GM21447 (cell line): ENCODE measurements around the gene TEDC2.
"Not testable (repeated sequence)": the region's sequence is repeated elsewhere in the genome, so short reads cannot be mapped to it uniquely, and the experiment has no call there.

Experiments
- ATAC-seq: cut with Tn5 transposase; IDR thresholded peaks from one replicate; pipeline ENCODE4 v1.9.1; 2021; ENCODE audit not compliant: unreplicated experiment

TEDC2 gene

DNA sequence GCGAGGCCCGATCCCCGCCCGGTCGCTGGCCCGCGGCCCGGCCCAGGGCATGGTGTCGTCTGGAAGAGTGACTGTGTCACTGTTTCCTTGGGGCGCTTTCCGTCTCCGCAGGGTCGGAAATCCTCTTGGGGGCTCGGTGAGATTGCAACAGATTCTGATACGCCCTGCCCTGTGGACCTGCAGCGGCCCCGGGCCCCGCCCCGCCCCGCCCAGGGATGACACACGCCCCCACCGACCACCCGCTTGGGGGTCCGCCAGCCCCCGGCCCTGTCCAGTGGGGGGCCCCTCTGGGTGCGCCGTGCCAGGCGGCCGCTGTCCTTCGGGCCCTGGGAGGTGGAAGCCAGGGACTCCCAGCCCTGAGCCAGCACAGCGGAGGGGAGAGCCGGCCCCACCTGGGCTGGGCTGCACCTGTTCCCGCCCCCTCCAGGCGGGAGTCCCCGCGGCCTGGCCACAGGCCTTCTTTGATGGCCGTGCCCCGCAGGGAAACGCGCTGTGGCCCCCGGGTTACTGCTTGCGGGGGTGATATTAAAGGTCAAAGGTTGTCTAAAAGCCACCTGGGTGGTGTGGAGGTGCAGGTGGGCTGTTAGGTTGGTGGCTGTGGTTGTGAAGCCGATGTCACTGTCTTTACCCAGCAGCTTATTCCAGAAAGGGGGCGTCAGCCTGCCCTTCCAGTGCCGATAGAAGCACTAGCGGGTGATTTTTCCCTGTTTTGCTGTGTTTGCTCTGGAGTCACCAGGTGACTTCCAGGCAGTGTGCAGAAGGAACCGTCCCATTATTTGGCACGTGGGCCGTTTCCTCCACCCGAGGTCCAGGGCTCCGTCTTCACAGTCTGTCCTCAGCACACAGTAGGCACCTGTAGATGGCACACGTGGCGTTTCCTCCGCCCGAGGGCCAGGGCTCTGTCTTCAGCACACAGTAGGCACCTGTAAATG is 15.8 kb downstream of the TEDC2 start:
- no peak for ATAC-seq

GRCh38 chr16:2476345-2476720 is 16.4 kb downstream of the TEDC2 start:
- no peak for ATAC-seq

GRCh38 chr16:2476741-2477140 is 16.8 kb downstream of the TEDC2 start:
- no peak for ATAC-seq

- ATAC-seq = no peak
Observed at GRCh38 chr16:2477327-2477726, 17.4 kb downstream of the TEDC2 start.

DNA sequence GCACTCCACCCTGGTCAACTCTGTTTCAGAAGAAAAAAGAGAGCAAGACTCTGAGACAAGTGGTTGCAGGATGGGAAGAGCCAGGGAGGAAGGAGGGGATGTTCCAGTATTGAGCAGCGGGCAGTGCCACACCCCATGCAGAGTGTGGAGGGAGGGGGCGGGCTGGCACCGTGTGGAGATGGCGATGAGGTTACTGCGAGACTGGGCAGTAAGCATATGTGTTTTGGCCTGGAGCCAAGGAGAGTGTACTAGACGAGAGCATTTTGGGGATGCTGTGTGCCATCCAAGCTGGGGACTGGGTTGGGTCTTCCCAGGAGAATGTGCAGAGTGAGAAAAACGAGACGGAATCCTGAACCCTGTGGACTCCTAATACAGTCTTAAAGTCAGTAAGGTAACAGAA is 18.4 kb downstream of the TEDC2 start:
- ATAC-seq = no peak

DNA sequence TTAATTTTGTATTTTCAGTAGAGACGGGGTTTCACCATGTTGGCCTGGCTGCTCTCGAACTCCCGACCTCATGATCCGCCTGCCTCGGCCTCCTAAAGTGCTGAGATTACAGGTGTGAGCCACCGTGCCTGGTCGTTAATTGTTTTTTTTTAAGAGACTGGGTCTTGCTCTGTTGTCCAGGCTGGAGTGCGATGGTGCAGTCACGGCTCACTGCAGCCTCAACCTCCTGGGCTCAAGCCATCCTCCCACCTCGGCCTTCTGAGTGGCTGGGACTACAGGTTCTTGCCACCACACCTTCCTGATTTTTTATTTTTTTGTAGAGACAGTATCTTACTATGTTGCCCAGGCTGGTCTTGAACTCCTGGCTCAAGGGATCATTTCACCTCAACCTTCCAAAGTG is 20.1 kb downstream of the TEDC2 start:
- ATAC-seq = not testable (repeated sequence)

DNA sequence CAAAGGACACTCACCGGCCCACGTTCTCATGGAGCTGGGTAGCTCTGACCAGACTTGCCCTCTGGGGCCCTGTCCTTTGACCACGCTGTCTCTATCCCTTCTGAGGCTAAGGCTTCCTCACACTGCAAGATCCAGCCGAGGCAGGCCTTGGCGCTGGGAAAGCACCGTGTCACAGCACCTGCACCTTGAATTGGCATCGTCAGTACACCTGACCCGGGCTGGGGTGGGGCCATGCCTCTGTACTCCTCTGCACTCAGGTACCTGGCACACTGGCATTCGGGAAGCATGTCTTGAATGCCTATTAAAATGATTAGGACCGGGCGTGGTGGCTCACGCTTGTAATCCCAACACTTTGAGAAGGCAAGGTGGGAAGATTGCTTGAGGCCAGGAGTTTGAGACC is 21.0 kb downstream of the TEDC2 start:
- ATAC-seq = no peak

DNA sequence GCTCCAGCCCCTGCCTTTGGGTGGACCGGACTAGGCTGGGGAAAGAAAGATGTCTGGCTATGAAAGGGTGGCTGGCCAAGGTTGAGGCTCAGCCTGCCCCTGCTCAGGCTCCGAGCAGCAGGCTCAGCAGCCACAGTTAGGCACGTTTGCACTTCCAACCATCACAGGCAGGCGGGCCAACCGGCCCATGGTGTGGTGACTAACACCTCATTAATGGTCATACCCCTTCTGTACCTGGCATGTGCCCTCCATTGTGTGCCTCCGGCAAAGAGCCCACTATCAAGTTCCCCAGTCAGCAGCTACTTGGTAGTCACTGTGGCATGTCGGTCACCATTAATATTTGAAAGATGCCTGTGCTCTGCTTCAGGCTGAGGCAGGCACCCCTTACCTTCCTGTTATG is 21.8 kb downstream of the TEDC2 start:
- ATAC-seq = no peak

DNA sequence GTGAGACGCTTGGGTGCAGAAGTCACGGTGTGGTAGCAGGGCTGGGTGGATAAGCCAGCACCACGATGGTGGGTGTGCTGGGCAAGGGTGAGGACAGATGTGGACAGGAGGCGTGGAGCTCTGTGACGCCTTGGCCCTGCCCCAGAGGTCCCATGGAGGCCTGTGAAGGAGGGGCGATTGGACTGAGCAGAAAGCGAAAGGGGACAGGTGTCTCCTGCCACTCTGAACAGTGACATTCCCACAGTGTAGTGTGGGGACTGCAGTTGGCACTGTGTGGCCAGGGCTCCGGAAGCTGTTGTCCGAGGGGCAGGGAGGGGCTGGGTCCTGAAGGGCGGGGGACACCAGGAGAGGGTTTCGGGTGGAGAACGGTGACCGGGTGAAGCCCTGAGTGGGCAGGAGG is 22.3 kb downstream of the TEDC2 start:
- no peak for ATAC-seq

GRCh38 chr16:2482708-2483534 is 23.0 kb downstream of the TEDC2 start:
- ATAC-seq = no peak

DNA sequence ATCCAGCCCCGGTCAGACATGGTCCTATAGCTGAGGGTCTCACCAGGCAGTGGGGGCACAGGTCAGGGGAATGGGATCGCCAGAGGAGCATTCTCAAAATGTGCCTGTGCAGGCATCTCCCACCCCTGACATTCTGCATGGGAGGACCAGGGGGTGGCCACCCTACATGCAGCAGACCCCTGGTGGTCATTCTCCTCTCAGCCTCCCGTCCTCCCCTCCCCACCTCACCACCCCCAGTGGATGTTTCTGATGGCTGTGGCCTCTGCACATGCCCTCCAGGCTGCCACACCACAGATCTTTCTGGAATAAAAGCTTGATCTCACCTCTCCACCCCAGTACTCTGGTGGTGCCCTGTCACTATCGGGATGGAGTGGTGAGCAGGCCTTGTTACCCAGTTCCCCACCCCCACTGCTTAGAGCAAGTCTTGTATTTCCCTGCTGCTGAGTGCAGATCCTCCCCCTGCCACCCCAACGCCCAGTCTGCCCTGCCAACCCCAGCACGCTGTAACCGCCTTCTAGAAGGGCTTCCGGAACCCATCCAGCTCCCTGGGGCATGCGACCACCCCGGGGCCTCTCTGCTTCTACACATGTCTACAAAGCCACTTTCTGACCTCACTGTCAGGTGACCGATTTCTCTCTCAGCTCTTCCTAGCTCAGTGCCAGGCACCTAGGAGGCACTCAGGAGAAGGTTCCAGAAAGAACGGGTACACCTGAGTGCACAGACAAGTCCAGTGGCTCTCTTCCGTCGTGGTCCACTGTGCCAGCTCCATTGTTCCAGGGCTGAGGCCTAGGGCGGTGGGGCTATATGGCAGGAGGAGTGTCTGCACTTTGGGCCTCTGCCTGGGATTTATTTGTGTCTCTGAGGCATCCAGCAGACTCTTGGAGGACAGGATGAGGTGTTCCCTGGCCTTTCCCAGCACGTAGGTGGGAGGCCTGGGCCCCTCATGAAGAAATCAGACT is 24.3 kb downstream of the TEDC2 start:
- ATAC-seq = no peak

GRCh38 chr16:2484898-2485508 is 25.1 kb downstream of the TEDC2 start:
- ATAC-seq = no peak

GRCh38 chr16:2485811-2486507 is 26.1 kb downstream of the TEDC2 start:
- ATAC-seq = no peak

GRCh38 chr16:2486645-2487516 is 27.0 kb downstream of the TEDC2 start:
- peak; percentile 82 for ATAC-seq

GRCh38 chr16:2487517-2487842 is 27.6 kb downstream of the TEDC2 start:
- ATAC-seq = no peak

DNA sequence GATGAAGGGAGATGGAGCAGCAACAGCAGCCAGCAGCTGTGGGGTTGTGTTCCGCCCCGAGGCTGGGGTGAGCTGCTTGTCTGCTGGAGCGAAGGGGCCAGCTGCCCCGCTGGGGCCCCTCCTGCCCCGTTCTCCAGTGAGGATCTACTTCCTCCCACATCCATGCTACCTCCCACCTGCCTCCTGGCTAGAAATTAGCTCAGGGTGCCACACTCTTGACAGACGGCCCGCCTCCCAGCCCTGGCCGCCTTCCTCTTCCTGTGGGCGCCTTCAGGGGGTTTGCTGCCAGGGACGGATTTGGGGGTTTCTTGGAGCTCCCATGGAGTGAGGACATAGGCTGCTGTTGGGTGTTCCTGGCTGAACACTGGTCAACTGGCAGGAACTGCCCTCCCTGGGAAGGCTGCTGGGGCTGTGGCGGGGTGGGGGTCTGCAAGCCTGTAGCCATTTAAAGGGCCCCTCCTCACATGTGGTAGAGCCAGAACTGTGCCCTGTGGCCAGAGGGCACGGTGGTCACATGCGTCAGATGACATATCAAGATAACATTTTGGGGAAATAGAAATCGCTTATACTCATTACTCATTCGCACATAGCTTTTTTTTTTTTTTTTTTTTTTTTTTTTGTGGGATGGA is 28.1 kb downstream of the TEDC2 start:
- no peak for ATAC-seq

GRCh38 chr16:2489581-2489980 is 29.7 kb downstream of the TEDC2 start:
- ATAC-seq = no peak

DNA sequence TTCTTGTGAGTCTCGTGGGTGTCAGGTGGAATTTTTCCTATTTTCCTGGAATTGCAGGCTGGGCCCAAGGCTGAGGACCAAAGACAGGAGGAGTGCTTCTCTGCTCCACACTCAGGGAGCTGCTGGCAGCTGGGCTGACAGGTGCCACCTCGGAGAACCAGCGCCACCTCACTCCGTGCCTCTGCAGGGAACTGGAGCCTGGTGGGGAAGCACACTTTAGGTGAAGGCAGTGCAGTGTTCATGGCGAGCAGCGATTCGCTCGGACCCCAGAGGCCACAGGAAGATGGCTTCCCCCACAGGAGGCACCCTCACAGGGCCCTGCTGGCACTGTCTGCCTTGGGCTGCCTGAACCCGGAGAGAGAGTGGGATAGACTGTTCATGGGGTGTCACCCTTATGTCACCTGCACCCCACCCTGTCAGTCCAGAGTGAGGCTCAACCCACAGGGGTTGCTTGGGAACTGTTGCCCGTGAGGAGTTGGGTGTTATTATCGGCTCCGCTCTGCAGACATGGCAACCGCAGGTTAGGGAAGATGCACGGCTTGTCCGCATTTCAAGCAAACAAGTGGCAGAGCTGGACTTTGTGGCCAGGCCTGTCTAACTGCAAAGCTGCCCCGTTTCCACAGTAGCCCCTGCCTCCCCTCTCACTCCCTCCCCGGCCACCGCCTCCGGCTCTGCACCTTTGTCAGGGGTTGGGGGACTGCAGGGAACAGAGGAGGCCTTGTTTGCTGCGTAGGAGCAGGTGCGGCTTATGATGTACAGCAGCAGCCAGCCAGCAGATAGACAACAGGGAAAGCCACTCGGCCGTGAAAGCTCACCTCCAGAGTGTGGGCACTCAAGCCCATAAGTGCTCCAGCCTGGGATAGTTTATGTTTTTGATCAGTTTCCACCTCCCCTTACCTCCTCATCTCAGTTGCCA is 30.5 kb downstream of the TEDC2 start:
- ATAC-seq = no peak
